K562 (cell line): Measurements from ENCODE around the gene SCFD1. TPM values are rescaled to one million over a fixed set of nuclear protein-coding genes. Genes with fewer than 3 reads are reported as not detected.

Source experiments
- BRF1 ChIP-seq: IDR thresholded peaks from 3 replicates; pipeline ENCODE4 v1.6.1; 2011; ENCODE audit warnings: borderline replicate concordance, mild to moderate bottlenecking; ENCODE audit not compliant: insufficient read length; ENCODE audit errors: extremely low read depth
- CBFB ChIP-seq: sonication (generic); formaldehyde crosslinking; IDR thresholded peaks from 2 replicates; pipeline ENCODE4 v1.4.0; 2020; ENCODE audit warnings: mild to moderate bottlenecking, missing genetic modification reagents
- CHD2 ChIP-seq: IDR thresholded peaks from 2 replicates; pipeline ENCODE4 v1.6.1; 2011; ENCODE audit warnings: low read depth, low read length
- CLOCK ChIP-seq: fragments of 250-450 bp; sonication (Bioruptor Pico); IDR thresholded peaks from 2 replicates; pipeline ENCODE4 v1.4.0; 2020; ENCODE audit warnings: mild to moderate bottlenecking, moderate library complexity, borderline replicate concordance
- CTBP1 ChIP-seq: fragments of 450-650 bp; IDR thresholded peaks from 2 replicates; pipeline ENCODE4 v1.6.1; 2016; ENCODE audit warnings: borderline replicate concordance
- KDM4B ChIP-seq, 2 experiments: fragments of 450-650 bp in 1 of 2; sonication (generic) in 1 of 2; IDR thresholded peaks; 2 replicates each; pipeline ENCODE4 v1.6.1; 2016 to 2017; ENCODE audit warnings: borderline replicate concordance in 2 of 2, antibody characterized with exemption in 1 of 2, low read depth in 1 of 2, mild to moderate bottlenecking in 1 of 2
- KLF10 ChIP-seq: fragments of 250-450 bp; sonication (Bioruptor Pico); IDR thresholded peaks from 2 replicates; pipeline ENCODE4 v1.6.1; 2021; ENCODE audit warnings: matching md5 sums
- MLX ChIP-seq, 2 experiments: fragments of 450-650 bp in 1 of 2; sonication (generic) in 1 of 2; formaldehyde crosslinking; conservative IDR thresholded peaks; 2 replicates each; pipeline versions ENCODE4 v1.4.0 to v1.8.1; 2020 to 2022; ENCODE audit warnings: mild to moderate bottlenecking in 1 of 2, missing genetic modification reagents in 1 of 2
- MYC ChIP-seq, 2 experiments: fragments of 250-450 bp in 1 of 2; sonication (Bioruptor Pico) in 1 of 2; IDR thresholded peaks; 2 replicates each; pipeline versions ENCODE4 v1.5.1 to v1.6.1; 2012 to 2021; ENCODE audit warnings: low read depth in 2 of 2, borderline replicate concordance in 1 of 2, improper control_type of control experiment in 1 of 2, low read length in 1 of 2, mild to moderate bottlenecking in 1 of 2, moderate library complexity in 1 of 2
- PHTF2 ChIP-seq: fragments of 250-450 bp; sonication (Bioruptor Pico); IDR thresholded peaks from 2 replicates; pipeline ENCODE4 v1.5.0; 2021; ENCODE audit warnings: mild to moderate bottlenecking
- RCOR1 ChIP-seq, 2 experiments: IDR thresholded peaks; 2 replicates each; pipeline ENCODE4 v1.6.1; 2012; ENCODE audit warnings: low read depth in 2 of 2, low read length in 2 of 2, borderline replicate concordance in 1 of 2, improper control_type of control experiment in 1 of 2
- SRSF7 ChIP-seq: fragments of 200-400 bp; formaldehyde crosslinking; optimal IDR thresholded peaks from 2 replicates; pipeline ENCODE3; 2017; ENCODE audit warnings: mild to moderate bottlenecking, low read depth, low read length
- TSC22D4 ChIP-seq: fragments of 450-650 bp; IDR thresholded peaks from 2 replicates; pipeline ENCODE4 v1.6.1; 2016; ENCODE audit warnings: missing genetic modification characterization, missing biosample characterization, control low read depth
- ZFX ChIP-seq: sonication (generic); formaldehyde crosslinking; IDR thresholded peaks from 2 replicates; pipeline ENCODE4 v1.8.0; 2022; ENCODE audit warnings: mild to moderate bottlenecking, missing genetic modification reagents, moderate library complexity
- ZNF280B ChIP-seq: fragments of 250-450 bp; sonication (Bioruptor Pico); IDR thresholded peaks from 2 replicates; pipeline ENCODE4 v1.5.1; 2021; ENCODE audit warnings: mild to moderate bottlenecking
- ZNF740 ChIP-seq, 3 experiments: fragments of 200-800 bp in 1 of 3; sonication (Bioruptor generic) in 1 of 3; sonication (generic) in 1 of 3; formaldehyde crosslinking in 1 of 3; IDR thresholded peaks; 2 replicates each; pipeline versions ENCODE4 v1.6.1 to v1.8.0; 2016 to 2022; ENCODE audit warnings: mild to moderate bottlenecking in 2 of 3, missing compliant biosample characterization in 2 of 3, missing genetic modification characterization in 2 of 3, missing genetic modification reagents in 1 of 3
- polyA plus RNA-seq, 8 experiments: library from polyadenylated mRNA; depleted of rRNA in 4 of 8; stranded (reverse) in 5 of 8; unstranded in 3 of 8; fragments of >200 nt; fragmentation: Nextera tagmentation in 2 of 8; fragmentation: Illumina TruSeq in 1 of 8; extraction: Ambion mirVana in 2 of 8; extraction: Trizol in 1 of 8; gene quantifications; 2 replicates each; pipeline versions ENCODE4 v1.2.1 to v1.2.3, GENCODE V29; 2011 to 2014; ENCODE audit warnings: inconsistent platforms in 1 of 8, missing spikeins in 1 of 8
- total RNA-seq, 7 experiments: library from RNA; depleted of rRNA in 6 of 7; stranded (reverse); fragments of >200 nt in 6 of 7; fragmentation: Illumina TruSeq in 2 of 7; extraction: Trizol in 2 of 7; gene quantifications; 2 replicates each; pipeline versions ENCODE4 v1.2.1 to v1.2.3, GENCODE V29; 2011 to 2021; ENCODE audit warnings: low replicate concordance in 1 of 7

Gene SCFD1
- total and polyA plus RNA-seq, 9 of the 15 experiments (the other 6 are each of a cell fraction or from before 2014, with no cell fraction given) = 48.9 to 112 (median 75.2) TPM

- TF ChIP-seq CLOCK (CRISPR knock-in tag) (no peak), PHTF2 (CRISPR knock-in tag) (no peak), ZFX (peak; percentile 47; the same call in 1 of the 2 replicates), KDM4B (IDR thresholded peaks at IDR 0.05; ENCODE audit: borderline replicate concordance in 2 of 2, low read depth in 1 of 2) (peak in 1 of 2 experiments; percentile 78; a peak in 1 of 4 replicates), MYC (IDR thresholded peaks at IDR 0.05; ENCODE audit: low read depth, low read length) (peak; percentile 92), MYC (CRISPR knock-in tag; IDR thresholded peaks at IDR 0.05; ENCODE audit: borderline replicate concordance, low read depth) (peak; percentile 54; the same call in 1 of the 2 replicates), KLF10 (0 out of 2 replicates have a peak, but pooled peaks have one; percentile 13), ZNF740 (CRISPR knock-in tag; IDR thresholded peaks at IDR 0.05) (peak; percentile 57; the same call in 1 of the 2 replicates), ZNF740 (tag; IDR thresholded peaks at IDR 0.05) (no peak), CBFB (no peak), ZNF280B (CRISPR knock-in tag) (no peak), CTBP1 (peak; percentile 27; the same call in 1 of the 2 replicates), MLX (CRISPR knock-in tag; conservative IDR thresholded peaks at IDR 0.05) (0 out of 4 replicates have a peak, but pooled peaks of 1 of the 2 experiments have one; percentile 78), SRSF7 (no peak), BRF1 (no peak), RCOR1 (IDR thresholded peaks at IDR 0.05; ENCODE audit: borderline replicate concordance in 1 of 2, low read depth in 2 of 2, low read length in 2 of 2) (peak in 1 of 2 experiments; percentile 17; a peak in 1 of 4 replicates), CHD2 (0 out of 2 replicates have a peak, but pooled peaks have one; percentile 32), TSC22D4 (tag) (no peak)
Measured at GRCh38 chr14:30621940-30622830, at the start of gene SCFD1 (continued).
